GM21381 (cell line): ENCODE results near the gene TRPC4AP.

Source experiments
- ATAC-seq: cut with Tn5 transposase; IDR thresholded peaks from one replicate; pipeline ENCODE4 v1.9.1; 2021; ENCODE audit warnings: mild to moderate bottlenecking, moderate library complexity; ENCODE audit not compliant: unreplicated experiment

TRPC4AP gene

GRCh38 chr20:35017099-35017835, 75.3 kb downstream of the TRPC4AP start:
- no peak for ATAC-seq

- ATAC-seq: no peak
Observed at GRCh38 chr20:35015863-35016193, 76.8 kb downstream of the TRPC4AP start.

GRCh38 chr20:35014537-35014936, 78.1 kb downstream of the TRPC4AP start:
- no peak for ATAC-seq

GRCh38 chr20:35013421-35014411, 78.9 kb downstream of the TRPC4AP start:
- ATAC-seq: no peak

DNA sequence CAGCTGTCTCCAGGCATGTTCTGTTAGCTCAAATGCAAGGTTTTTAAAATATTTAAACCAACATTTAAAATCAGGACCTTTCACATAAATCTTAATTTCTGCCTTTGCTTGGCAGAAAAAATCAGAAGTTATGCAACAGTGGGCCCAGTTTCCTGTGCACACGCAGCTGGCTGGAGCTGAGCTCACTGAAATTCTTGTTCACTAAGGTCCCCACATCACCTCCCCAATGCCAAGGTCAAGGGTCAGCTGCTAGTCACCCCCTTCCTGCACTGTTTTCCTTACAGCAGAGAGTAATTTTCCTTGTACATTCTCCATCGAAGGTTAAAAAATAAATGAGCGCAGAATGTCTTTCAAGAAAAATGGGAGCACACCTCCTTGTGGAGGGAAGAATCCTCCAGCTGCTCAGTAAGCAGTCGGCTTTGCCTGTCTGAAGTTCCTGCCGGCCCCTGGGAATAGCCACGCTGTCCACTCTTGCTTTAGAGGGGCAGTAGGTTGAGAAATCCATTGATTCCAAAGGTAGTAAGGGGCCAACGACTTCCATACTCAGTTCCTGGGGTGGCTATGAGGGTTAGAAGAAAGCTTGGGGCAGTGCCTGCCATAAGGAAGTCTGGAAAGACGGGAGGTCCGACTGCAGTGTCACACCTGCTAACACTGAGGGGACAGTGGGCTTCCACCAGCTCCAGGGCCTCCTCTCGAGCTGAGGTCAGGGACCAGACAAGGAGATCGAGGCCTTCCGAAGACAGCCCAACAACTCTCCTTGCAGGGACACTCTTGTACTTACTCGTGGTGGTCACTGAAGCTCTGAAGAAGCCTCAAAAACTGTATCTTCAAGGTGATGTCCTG, 80.2 kb downstream of the TRPC4AP start:
- no peak for ATAC-seq

DNA sequence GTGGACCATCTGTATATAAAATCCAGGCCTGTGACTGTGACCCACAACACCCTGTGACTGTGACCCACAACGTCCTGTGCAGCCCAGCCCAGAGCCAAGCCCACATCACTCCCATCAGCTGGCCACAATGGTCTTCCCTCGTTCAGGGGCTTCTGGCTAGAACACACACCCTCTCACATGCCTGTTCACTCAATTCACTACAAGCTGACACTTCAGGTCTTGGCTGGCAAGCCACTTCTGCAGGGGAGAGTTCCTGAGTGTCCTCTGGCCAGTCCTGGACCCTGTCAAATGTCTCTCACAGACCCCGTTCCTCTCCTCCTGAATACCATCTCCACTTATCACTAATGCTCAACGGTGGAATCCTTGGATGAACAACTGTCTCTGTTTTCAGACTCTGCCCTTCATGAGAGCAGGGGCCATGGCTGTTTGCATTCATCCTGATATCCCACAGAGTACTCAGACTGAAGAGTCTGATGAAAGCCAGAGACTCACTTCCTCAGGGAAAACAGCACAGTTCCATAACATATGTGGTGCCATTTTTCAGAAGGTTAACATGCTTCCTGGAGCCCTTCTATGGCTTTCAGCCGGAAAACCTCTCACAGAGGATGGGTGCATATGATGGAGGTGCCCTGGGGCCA, 80.9 kb downstream of the TRPC4AP start:
- no peak for ATAC-seq

GRCh38 chr20:35010405-35011192, 82.0 kb downstream of the TRPC4AP start:
- ATAC-seq: no peak

DNA sequence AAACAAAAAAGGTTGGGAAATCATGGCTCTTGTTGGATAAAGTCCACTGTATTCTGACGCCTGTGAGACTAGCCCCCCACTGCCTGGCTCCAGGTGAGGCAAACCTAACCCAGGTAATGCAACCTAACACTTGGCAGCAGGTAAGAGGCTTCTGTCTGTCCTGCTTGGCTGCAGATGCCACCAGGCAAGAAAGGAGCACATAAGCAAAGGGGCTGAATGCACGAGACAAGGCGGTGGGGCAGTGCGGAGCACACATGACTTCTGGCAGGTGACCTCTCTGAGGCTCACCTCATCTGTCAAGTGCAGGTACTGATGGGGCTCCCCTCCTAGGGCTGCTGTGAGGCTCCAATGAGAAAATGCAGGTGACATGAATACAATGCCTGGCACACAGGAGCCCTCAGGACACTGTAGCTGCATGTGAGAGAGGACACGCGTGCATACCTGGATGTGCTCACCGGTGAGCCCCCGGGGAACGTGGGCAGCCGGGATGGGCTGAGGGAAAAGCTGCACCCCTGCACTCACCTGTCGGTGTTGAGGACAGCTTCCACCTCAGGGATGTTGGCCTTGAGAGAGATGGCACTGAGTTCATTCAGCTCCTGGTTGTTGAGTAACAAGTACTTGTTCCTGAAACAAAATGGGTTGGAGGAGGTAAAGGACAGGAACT, 82.8 kb downstream of the TRPC4AP start:
- ATAC-seq: no peak

- no peak for ATAC-seq
Observed at GRCh38 chr20:35008411-35009342, 83.9 kb downstream of the TRPC4AP start.

DNA sequence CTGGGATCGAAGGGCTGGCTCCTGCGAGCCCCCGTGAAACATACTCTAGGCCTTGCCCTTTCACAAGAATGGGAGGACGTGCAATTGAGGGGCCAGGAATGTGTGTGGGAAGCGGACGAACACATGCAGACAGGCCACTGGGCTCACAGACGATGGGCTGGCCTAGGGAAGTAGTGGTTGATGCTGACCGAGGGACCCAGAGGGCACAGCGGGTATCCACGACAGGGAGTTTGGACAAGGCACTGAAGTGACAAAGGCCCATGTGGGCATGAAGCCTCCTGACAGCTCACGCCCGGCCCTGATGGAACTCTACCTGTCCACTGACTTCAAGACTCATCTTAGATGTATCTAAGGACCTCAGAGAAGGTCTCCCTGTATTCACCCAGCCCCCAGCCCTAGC, 84.7 kb downstream of the TRPC4AP start:
- no peak for ATAC-seq

DNA sequence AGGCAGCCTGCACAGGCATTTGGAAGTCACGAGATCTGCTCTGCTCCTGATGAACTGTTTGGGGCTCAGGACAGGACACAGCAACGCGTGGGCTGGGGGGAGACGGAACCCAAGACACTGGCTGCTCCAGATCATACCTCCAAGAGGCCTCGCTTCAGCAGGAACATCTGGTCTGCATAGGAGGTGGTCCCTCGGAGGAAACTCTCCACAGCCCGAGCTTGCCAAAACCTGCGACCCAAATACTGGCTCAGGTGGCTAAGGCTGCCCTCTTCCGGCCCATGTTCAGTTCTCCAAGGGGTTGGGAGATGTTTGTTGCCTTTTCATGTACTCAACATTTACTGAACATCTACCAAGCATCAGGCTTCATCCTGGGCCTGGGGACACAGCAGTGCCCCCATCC, 85.2 kb downstream of the TRPC4AP start:
- no peak for ATAC-seq

DNA sequence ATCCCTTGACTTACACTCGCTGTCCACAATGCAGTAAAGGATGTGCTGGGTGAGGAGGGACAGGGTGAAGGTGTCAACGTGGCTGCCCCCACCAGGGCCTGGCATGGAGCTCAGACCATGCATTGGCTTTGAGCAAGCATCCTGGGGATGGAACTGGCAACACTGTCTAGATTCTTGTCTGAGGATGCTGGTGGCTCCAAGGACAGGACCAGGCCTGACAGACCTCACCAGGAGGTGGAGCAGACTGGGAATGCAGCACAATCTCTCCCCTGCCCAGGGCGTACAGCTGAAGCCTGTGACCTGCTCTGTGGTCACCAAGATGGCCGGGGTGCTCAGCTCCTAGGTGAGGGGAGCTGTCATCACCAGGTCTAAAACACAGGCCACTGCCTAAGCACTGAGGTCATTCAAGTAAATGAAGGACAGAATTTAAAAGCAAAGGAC, 86.1 kb downstream of the TRPC4AP start:
- ATAC-seq: no peak

GRCh38 chr20:35006009-35006408, 86.6 kb downstream of the TRPC4AP start:
- no peak for ATAC-seq

DNA sequence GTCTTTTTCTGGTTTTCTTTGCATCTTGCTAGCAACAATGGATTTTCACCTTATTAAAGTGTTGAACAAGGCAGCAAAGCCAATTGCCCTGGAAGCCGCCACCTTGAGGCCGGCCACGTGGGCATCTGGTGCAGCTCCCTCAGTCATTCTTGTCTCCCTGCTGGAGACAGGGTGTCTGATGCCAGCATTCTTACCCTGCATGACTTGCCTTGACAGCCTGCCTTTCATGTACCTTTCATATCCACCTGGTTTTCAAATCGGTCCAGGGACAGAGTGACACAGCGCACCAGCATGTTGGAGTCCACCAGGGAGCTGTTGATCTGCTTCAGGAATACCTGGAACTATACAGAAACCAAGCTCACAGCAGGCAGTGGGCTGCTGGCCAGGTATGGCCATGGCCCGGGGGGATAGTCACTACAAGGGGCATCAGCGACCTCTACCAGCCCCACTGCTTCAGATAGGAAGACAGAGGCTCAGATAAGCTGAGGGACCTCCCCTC, 87.1 kb downstream of the TRPC4AP start:
- no peak for ATAC-seq

DNA sequence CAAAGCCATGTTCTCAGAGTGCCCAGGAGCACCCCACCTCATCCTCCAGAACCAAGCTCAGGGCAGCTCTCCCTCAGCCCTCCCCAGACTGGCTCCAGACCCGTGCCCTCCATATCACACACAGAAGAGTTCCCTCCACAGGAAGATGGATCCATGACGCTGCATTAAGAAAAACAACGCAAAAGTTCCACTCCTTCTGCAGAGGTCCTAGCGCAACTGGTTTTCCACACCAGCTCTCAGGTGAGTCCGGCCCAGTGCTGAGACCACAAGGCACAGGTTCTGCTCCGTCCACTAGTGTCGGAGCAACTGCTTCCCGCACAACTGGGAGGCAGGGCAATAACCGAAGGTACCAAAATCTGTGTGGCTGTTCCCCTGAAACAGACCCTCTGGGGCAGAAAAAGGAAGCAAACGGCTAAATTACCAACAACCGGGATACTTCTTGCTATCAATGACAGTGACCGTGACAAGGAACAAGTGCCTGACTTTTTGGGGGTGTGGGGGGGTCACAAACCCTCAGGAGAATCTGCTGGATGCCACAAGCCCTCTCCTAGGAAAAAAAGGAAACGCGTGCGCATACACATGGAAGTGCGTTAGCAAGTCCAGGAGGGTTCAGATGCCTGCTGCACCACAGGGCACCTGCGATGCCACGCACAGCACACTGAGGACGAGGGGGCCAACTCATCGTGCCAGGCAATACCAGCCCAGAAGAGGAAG, 87.7 kb downstream of the TRPC4AP start:
- ATAC-seq: no peak

DNA sequence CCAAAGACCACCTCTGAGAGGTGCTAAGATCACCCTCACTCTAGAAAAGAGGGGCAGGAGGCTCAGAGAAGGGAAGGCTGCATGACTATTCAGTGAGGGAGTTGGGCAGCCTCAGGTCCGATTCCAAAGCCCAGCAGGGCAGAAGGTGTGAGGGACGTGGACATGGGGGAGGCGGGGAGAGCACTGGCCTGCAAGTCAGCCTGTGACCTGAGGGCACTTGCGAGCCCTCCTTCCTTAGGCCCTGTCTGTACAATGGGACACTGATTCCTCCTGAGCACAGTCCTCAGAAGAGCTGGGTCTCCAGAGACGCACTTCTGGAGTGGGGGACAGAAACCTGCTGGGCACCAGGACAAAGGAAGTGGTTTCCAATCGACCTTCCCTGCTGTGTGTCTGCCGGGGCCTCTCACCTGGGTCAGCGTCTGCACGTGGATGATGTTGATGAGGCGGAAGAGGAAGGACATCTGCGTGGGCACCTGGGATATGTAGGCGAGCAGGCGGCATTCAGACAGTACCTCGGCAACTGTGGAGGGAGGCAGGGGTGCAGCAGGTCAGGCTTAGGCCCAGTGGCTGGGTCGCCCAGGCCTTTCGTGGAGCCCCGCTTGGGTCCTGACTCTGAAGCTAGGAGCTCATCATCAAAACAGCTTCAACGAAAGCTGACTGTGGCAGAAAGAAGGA, 88.4 kb downstream of the TRPC4AP start:
- ATAC-seq: no peak
